GM12892 (cell line): ENCODE results near the gene PMEL.

Experiments
- POLR2A ChIP-seq: IDR thresholded peaks from 2 replicates; pipeline ENCODE4 v1.6.1; 2011; ENCODE audit warnings: low read depth, low read length, control low read depth
- POLR2AphosphoS5 ChIP-seq: IDR thresholded peaks from 2 replicates; pipeline ENCODE4 v1.6.1; 2011; ENCODE audit warnings: low read depth, low read length, control low read depth
- TAF1 ChIP-seq: IDR thresholded peaks from 2 replicates; pipeline ENCODE4 v1.6.1; 2011; ENCODE audit warnings: low read depth, mild to moderate bottlenecking, control low read depth, low read length, borderline replicate concordance

GRCh38 chr12:55935738-55936151, 30.1 kb downstream of the PMEL start:
- TF ChIP-seq POLR2AphosphoS5 (no peak), TAF1 (no peak), POLR2A (no peak)
